ENCODE results near the gene SLC25A36.
"Not testable (repeated sequence)": the region's sequence is repeated elsewhere in the genome, so short reads cannot be mapped to it uniquely, and the experiment has no call there.

The SLC25A36 gene

DNA sequence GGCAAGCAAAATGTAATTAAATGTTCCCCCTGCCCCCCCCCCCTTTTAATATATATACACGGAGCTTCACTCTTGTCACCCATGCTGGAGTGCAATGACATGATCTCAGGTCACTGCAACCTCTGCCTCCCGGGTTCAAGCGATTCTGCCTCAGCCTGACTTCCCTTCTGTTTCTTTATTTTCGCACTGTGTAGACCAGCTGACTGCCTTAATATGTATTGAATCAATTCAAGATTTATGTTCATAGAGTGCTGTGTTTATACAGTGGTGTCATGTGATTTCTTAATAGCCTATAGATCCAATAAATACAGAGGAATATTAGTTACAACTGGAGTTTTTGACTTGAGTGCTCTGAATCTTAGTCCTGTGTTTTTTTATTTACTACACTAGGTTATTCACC is 39.0 kb downstream of the SLC25A36 start:
- no peak overlapping the region for H3K27ac ChIP-seq
- no peak for DNase-seq (ENCODE audit: low read depth, low spot score)

DNA sequence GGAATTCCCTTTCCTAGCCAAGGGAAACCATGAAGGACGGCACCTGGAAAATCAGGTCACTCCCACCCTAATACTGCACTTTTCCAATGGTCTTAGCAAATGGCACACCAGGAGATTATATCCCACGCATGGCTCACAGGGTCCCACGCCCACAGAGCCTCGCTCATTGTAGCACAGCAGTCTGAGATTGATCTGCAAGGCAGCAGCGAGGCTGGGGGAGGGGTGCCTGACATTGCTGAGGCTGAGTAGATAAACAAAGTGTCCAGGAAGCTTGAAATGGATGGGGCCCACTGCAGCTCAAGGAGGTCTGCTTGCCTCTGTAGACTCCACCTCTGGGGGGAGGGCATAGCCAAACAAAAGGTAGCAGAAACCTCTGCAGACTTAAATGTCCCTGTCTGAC is 46.2 kb downstream of the SLC25A36 start:
- not testable (repeated sequence) for H3K27ac ChIP-seq; DNase-seq (ENCODE audit: low read depth, low spot score)

DNA sequence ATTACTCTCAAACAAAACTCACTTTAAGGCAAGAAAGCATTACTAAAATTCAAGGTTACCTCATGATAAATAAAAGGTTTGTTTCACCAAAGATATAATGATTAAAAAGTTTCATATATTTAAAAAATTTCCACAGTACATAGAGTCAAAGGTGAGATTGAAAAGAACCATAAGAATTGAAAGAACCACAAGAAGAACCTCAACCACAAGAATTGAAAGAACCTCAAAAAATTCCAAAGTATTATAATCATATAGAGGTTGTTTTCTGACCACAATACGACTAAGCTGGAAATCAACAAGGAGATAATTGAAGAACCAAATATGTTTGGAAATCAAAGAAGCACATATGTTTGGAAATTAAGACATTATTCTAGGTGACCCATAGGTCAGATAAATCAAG is 52.7 kb downstream of the SLC25A36 start:
- H3K27ac ChIP-seq: no peak overlapping the region
- DNase-seq (ENCODE audit: low read depth, low spot score): no peak

- not testable (repeated sequence) for DNase-seq (ENCODE audit: low read depth, low spot score); H3K27ac ChIP-seq
Measured at GRCh38 chr3:140994861-140995260, 53.2 kb downstream of the SLC25A36 start.

DNA sequence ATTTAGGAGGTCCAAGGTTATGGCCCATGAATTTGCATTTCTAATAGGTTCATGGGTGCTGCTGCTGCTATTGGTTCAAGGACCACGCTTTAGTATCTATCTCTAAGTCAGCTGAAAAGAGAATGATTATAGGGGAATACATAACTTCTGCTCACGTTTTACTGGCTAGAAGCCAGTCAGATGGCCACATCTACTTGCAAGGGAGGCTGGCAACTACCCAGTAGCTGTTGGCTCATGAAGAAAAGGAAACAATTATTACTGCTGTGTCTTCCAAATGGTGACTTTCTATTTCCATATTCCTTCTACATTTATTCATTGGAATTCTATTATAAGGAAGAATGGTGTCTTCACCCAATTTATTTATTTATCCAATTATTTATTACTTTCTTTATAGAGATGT is 54.2 kb downstream of the SLC25A36 start:
- no peak for DNase-seq (ENCODE audit: low read depth, low spot score)
- no peak overlapping the region for H3K27ac ChIP-seq

- no peak for DNase-seq (ENCODE audit: low read depth, low spot score)
Measured at GRCh38 chr3:141000027-141000663, 58.5 kb downstream of the SLC25A36 start.

GRCh38 chr3:141000686-141001085 is 59.0 kb downstream of the SLC25A36 start:
- no peak for DNase-seq (ENCODE audit: low read depth, low spot score)
- H3K27ac ChIP-seq: no peak overlapping the region

More at GRCh38 chr3:141000027-141000663, 58.5 kb downstream of the SLC25A36 start:
- H3K27ac ChIP-seq: no peak overlapping the region

DNA sequence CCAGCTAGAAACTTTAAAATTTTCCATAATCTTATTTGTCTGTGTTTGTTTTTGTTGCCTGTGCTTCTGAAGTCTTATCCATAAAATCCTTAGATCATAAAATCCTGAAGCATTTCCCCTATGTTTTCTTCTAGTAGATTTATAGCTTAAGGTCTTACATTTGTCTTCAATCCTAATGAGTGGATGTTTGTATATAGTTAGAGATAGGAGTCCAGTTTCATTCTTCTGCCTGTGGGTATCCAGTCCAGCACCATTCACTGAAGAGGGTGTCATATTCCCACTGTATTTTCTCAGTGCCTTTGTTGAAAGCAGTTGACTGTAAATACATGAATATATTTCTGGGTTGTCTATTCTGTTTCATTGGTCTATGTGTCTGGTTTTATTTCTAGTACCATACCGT is 64.7 kb downstream of the SLC25A36 start:
- no peak for DNase-seq (ENCODE audit: low read depth, low spot score)
- no peak overlapping the region for H3K27ac ChIP-seq

- DNase-seq (ENCODE audit: low read depth, low spot score): no peak
- no peak overlapping the region for H3K27ac ChIP-seq
Measured at GRCh38 chr3:141009496-141009895, 67.9 kb downstream of the SLC25A36 start.

DNA sequence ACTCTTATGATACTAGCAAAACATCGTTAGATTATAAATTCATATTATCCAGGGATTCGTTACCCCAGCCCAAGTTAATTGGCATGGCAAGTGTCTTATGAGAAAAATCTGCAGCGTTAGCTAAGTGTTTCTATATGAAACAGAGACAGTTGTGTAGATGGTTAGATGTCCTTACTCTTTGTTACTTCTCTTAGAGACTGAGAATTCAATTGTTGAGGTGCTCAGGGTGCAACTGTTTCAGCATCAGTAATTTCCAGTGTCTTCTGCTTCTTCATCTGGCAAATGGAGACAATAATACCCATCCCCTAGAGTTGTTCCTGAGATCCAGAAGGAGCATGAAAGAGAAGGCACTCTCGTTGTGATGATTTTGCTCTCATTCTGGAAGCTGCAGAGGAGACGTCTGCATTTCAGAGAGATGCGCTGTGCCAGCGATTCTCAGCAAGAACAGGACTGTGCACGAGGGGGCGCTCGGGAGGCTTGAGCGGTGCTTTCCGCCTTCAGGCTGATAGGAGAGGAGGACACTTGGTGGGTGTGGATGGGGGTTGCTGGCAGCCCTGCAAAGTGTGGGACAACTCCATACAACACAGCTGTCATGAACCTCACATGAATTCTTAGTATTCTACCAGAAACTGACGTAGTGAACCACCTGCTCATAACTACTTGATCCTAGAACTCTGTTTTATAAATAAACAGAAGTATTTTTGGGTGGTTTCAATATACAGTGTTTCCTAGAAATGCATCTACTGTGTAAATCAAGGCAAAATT is 69.8 kb downstream of the SLC25A36 start:
- DNase-seq (ENCODE audit: low read depth, low spot score): no peak
- no peak overlapping the region for H3K27ac ChIP-seq

DNA sequence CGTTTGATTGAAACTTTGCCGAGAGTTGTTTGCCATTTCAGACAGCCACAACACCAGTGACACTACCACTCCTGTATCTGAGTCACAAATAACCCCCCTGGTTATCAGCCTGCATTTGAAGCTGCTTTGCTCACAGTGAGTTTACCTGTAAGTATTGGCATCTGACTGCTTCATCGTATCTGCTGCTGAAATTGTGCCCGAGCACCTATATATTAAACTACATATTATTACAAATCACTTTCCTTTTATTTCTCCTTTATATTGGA is 70.3 kb downstream of the SLC25A36 start:
- no peak for DNase-seq (ENCODE audit: low read depth, low spot score)
- no peak overlapping the region for H3K27ac ChIP-seq

DNA sequence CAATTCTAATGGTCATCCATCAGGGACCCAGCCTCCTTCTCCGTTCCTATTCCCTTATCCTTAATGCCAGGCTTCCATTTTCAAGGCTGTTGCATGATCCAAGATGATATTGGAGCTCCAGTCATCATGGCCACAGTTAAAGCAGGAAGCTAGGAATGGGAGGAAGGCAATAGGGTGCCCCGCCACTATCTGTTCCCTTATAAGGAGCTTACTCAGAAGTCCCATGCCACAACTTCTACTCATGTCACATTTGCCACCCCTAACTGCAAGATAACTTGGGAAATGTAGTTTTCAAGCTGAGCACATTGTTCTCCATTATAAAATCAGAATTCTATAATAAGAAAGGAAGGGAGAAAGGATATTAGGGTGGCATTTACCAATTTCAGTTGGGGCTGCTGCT is 70.9 kb downstream of the SLC25A36 start:
- DNase-seq (ENCODE audit: low read depth, low spot score): no peak
- H3K27ac ChIP-seq: no peak overlapping the region

DNA sequence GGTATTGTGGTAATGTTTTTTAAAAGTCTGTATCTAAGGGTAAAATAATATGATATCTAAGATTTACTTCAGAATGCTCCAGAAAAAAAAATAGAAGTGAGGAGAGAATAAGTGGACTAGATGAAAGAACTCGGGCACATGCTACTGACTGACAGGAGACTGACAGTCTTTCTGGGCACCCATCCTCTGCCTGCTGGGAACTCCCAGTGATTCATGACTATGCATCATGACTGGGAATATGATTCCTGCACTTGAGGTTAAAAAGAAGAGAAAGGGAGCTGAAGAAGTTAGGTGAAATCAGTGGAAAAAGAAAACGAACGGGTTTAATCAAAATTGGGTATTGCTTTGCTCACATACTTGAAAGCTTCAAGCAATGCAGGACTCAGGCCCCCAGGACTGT is 73.8 kb downstream of the SLC25A36 start:
- DNase-seq (ENCODE audit: low read depth, low spot score): no peak
- H3K27ac ChIP-seq: no peak overlapping the region

GRCh38 chr3:141017366-141018322 is 76.0 kb downstream of the SLC25A36 start:
- DNase-seq (ENCODE audit: low read depth, low spot score); H3K27ac ChIP-seq: not testable (repeated sequence)

DNA sequence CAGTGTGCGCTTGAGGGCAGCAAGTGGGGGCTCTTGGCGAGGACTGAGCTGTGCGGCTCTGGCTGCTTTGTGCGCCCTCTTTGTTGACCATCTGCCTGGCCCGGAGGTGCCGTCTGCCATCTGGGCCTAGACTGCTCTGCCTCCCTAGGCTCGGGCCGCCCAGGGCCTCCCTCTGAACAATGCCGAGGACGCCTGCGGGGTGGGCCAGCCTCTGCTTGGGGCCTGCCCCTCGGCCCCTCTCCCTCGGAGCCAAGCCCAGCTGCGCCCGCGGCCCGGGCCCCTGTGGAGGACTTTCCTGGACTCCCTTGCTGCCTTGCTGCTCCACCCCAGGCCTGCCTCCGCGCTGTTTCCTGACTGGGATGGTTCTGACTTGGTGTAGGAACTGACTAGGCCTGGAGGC is 77.6 kb downstream of the SLC25A36 start:
- no peak overlapping the region for H3K27ac ChIP-seq
- no peak for DNase-seq (ENCODE audit: low read depth, low spot score)

GRCh38 chr3:141020143-141020830 is 78.7 kb downstream of the SLC25A36 start:
- DNase-seq (ENCODE audit: low read depth, low spot score): peak; percentile 16
- H3K27ac ChIP-seq: no peak overlapping the region

DNA sequence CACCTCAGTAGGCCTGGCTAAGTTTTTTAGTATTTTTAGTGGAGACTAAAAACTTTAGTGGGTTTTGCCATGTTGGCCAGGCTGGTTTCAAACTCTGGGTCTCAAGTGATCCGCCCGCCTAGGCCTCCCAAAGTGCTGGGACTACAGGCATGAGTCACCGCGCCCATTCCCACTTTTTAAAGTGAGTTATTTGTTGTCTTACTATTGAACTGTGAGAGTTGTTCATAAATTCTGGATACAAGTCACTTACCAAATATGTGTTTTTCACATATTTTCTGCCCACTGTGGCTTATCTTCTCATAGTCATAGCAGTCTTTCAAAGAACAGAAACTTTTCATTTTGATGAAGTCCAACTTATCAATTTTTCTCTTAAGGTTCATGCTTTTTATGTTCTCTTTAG is 79.6 kb downstream of the SLC25A36 start:
- no peak for DNase-seq (ENCODE audit: low read depth, low spot score)

More for the DNA sequence above, 79.6 kb downstream of the SLC25A36 start:
- no peak overlapping the region for H3K27ac ChIP-seq
